CD14-positive monocyte (primary cell): Measurements from ENCODE around the gene TMEM236. TPM values are rescaled to one million over a fixed set of nuclear protein-coding genes. Genes with fewer than 3 reads are reported as not detected.

Source experiments
- DNase-seq, 3 donors: peaks; one replicate each; pipeline ENCODE4 v3.0.0-alpha.2; 2011 to 2022
- H2AFZ ChIP-seq: 2 replicates; pipeline ENCODE4 v1.6.0; 2012; ENCODE audit warnings: mild to moderate bottlenecking, low read depth, low read length, inconsistent platforms; ENCODE audit not compliant: insufficient read depth, poor library complexity, severe bottlenecking
- H3K27ac ChIP-seq, 2 donors: 1 replicate in 1 of 2; 2 replicates in 1 of 2; pipeline ENCODE4 v1.5.1; 2012 to 2013; ENCODE audit warnings: low read length in 2 of 2, control low read depth in 1 of 2, inconsistent platforms in 1 of 2, low read depth in 1 of 2, mild to moderate bottlenecking in 1 of 2
- H3K27me3 ChIP-seq, 2 donors: one replicate each; pipeline versions ENCODE4 v1.6.0 to v1.6.1; 2011 to 2013; ENCODE audit warnings: low read length in 2 of 2; ENCODE audit not compliant: control insufficient read depth in 2 of 2, insufficient read depth in 2 of 2
- H3K36me3 ChIP-seq, 2 donors: replicated peaks in 1 of 2; 1 replicate in 1 of 2; 2 replicates in 1 of 2; pipeline versions ENCODE4 v1.5.1 to v1.6.1; 2012 to 2013; ENCODE audit warnings: low read length in 2 of 2, control low read depth in 1 of 2, inconsistent platforms in 1 of 2, mild to moderate bottlenecking in 1 of 2; ENCODE audit not compliant: insufficient read depth in 2 of 2, control insufficient read depth in 1 of 2
- H3K4me1 ChIP-seq, 2 donors: 1 replicate in 1 of 2; 2 replicates in 1 of 2; pipeline versions ENCODE4 v1.5.1 to v1.6.1; 2012 to 2013; ENCODE audit warnings: low read length in 2 of 2, control low read depth in 1 of 2, inconsistent platforms in 1 of 2, mild to moderate bottlenecking in 1 of 2, moderate library complexity in 1 of 2; ENCODE audit not compliant: insufficient read depth in 2 of 2, control insufficient read depth in 1 of 2
- H3K4me2 ChIP-seq: replicated peaks from 2 replicates; pipeline ENCODE3; 2012; ENCODE audit warnings: low read length, moderate library complexity, mild to moderate bottlenecking; ENCODE audit not compliant: poor library complexity, severe bottlenecking; ENCODE audit errors: extremely low read depth
- H3K4me3 ChIP-seq, 3 experiments: fragments of 200-600 bp in 1 of 3; sonication (generic) in 1 of 3; replicated peaks in 1 of 3; 1 replicate in 2 of 3; 2 replicates in 1 of 3; pipeline ENCODE4 v1.5.1; 2011 to 2013; ENCODE audit warnings: low read length in 3 of 3, mild to moderate bottlenecking in 3 of 3, control low read depth in 2 of 3, low read depth in 2 of 3, inconsistent platforms in 1 of 3, moderate library complexity in 1 of 3
- H3K79me2 ChIP-seq: 2 replicates; pipeline ENCODE4 v1.6.0; 2012; ENCODE audit warnings: mild to moderate bottlenecking, control low read depth, inconsistent platforms, low read length, moderate library complexity; ENCODE audit not compliant: insufficient read depth
- H3K9ac ChIP-seq: 2 replicates; pipeline ENCODE4 v1.6.0; 2017; ENCODE audit warnings: low read length, mild to moderate bottlenecking; ENCODE audit not compliant: insufficient read depth, poor library complexity, severe bottlenecking
- H3K9me3 ChIP-seq, 2 donors: replicated peaks in 1 of 2; 1 replicate in 1 of 2; 2 replicates in 1 of 2; pipeline versions ENCODE4 v1.5.1 to v1.6.1; 2012 to 2013; ENCODE audit warnings: low read length in 2 of 2, control low read depth in 1 of 2; ENCODE audit not compliant: control insufficient read depth in 1 of 2, insufficient read depth in 1 of 2
- H4K20me1 ChIP-seq: 2 replicates; pipeline ENCODE4 v1.6.0; 2012; ENCODE audit warnings: mild to moderate bottlenecking, low read length, control low read depth, moderate library complexity; ENCODE audit not compliant: insufficient read depth
- H3K27ac Mint-ChIP-seq, 7 donors: one replicate each; pipeline ENCODE4 v1.8.0; 2020; ENCODE audit warnings: mild to moderate bottlenecking in 7 of 7, mixed read lengths in 7 of 7, moderate library complexity in 6 of 7, inconsistent platforms in 2 of 7
- H3K27me3 Mint-ChIP-seq, 3 donors: one replicate each; pipeline ENCODE4 v1.8.0; 2021 to 2022; ENCODE audit warnings: low read depth in 3 of 3, mild to moderate bottlenecking in 3 of 3, mixed read lengths in 3 of 3, moderate library complexity in 3 of 3, inconsistent platforms in 1 of 3
- H3K36me3 Mint-ChIP-seq, 2 donors: one replicate each; pipeline ENCODE4 v1.8.0; 2020; ENCODE audit warnings: mixed read lengths in 2 of 2, inconsistent platforms in 1 of 2, mild to moderate bottlenecking in 1 of 2
- H3K4me1 Mint-ChIP-seq: one replicate; pipeline ENCODE4 v1.8.0; 2020; ENCODE audit warnings: mild to moderate bottlenecking, mixed read lengths
- H3K4me3 Mint-ChIP-seq, 2 donors: one replicate each; pipeline ENCODE4 v1.8.0; 2020; ENCODE audit warnings: mild to moderate bottlenecking in 2 of 2, mixed read lengths in 2 of 2, moderate library complexity in 1 of 2
- H3K9me3 Mint-ChIP-seq, 7 donors: one replicate each; pipeline ENCODE4 v1.8.0; 2020 to 2022; ENCODE audit warnings: mixed read lengths in 7 of 7, mild to moderate bottlenecking in 6 of 7, moderate library complexity in 6 of 7, inconsistent platforms in 2 of 7
- WGBS: methylation state at CpG from one replicate; pipeline ENCODE4 v1.1.5; 2013; ENCODE audit warnings: missing lambda C conversion rate; ENCODE audit not compliant: insufficient coverage; 5-methylcytosine and 5-hydroxymethylcytosine counted together
- intact Hi-C, 2 donors: fragments of 100-400 bp; cut with micrococcal nuclease; formaldehyde crosslinking; loops; one replicate each; pipeline versions ENCODE4 v1.15.0 to v1.15.1; 2023
- polyA plus RNA-seq, 3 donors: library from polyadenylated mRNA; depleted of rRNA in 1 of 3; unstranded in 2 of 3; stranded (reverse) in 1 of 3; fragments of 300-500 nt in 2 of 3; fragments of >200 nt in 1 of 3; fragmentation: Illumina TruSeq in 2 of 3; gene quantifications; 1 replicate in 2 of 3; 2 replicates in 1 of 3; pipeline ENCODE4 v1.2.3, GENCODE V29; 2012 to 2021
- TF ChIP-seq, protein P1 (sequence below): fragments of 200-600 bp; IDR thresholded peaks from one replicate; pipeline ENCODE4 v1.8.0; 2022; ENCODE audit warnings: antibody characterized with exemption, mild to moderate bottlenecking

TMEM236 gene
- polyA plus RNA-seq, 3 donors = 0.08 TPM; not detected in 2

DNA sequence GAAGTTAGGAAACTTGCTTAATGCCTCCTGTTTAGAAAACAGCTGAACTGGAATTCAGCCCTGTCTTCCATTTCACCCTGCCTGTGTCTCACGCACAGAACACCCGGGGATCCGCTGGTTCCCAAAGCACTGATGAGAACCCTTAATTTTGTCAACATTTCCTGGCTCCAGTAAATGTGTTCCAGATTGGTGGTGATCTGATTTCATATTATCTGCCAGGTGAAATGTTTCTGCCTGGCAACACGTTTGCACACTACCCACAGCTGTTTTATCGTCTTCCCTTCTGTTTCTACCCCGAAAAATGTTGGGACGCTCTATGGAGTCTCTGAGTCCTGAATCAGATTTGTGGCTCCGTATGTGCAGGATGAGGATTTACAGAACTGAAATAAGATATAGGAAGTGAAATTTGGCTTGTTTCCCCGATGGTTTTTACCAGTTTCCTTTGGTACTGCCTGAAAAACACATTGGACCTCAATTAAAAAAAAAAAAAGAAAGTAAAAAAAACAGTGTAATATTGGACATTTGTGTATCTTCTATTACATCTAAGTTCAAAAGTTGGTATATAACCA, 86.2 kb downstream of the TMEM236 start:
- peaks cover 0 to 1% (median 0%) of the 10 kb centered on the region in 7 donors for H3K9me3 Mint-ChIP-seq

DNA sequence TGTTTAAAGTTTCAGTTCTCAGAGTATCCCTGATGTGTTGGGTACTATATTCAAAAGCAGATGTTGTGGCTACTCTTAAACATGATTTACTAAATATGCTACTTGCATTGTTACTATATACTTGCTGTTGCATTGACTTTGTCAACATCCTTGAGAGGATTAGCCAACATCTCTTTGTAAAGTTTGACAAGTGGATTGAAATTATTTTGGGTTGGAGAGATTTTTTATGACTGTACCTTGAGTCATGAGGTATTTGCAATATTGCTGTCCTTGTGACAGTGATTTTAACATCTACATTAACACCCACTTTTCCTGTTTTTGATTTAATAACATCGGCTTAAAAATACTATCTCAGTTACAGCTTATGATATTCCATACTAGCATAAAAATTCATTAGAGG, 89.0 kb downstream of the TMEM236 start:
- Histone ChIP-seq H3K79me2 (no peaks in the 10 kb centered on the region), H3K27ac (peak overlapping the region in 1 of 2 donors; percentile 26), H3K9me3 (no peaks in the 10 kb centered on the region), H2AFZ (no peak overlapping the region), H3K4me2 (no peak overlapping the region), H3K4me3 (no peak overlapping the region), H3K36me3 (no peaks in the 10 kb centered on the region), H3K4me1 (peaks cover 44 to 70% of the 10 kb centered on the region in 2 donors), H3K27me3 (no peaks in the 10 kb centered on the region), H4K20me1 (no peaks in the 10 kb centered on the region), H3K9ac (no peak overlapping the region)
- no peak overlapping the region for H3K4me3 Mint-ChIP-seq
- no peaks in the 10 kb centered on the region for H3K27me3 Mint-ChIP-seq
- intact Hi-C loops = no loop called here
- no peaks in the 10 kb centered on the region for H3K36me3 Mint-ChIP-seq
- TF ChIP-seq, protein P1, sequence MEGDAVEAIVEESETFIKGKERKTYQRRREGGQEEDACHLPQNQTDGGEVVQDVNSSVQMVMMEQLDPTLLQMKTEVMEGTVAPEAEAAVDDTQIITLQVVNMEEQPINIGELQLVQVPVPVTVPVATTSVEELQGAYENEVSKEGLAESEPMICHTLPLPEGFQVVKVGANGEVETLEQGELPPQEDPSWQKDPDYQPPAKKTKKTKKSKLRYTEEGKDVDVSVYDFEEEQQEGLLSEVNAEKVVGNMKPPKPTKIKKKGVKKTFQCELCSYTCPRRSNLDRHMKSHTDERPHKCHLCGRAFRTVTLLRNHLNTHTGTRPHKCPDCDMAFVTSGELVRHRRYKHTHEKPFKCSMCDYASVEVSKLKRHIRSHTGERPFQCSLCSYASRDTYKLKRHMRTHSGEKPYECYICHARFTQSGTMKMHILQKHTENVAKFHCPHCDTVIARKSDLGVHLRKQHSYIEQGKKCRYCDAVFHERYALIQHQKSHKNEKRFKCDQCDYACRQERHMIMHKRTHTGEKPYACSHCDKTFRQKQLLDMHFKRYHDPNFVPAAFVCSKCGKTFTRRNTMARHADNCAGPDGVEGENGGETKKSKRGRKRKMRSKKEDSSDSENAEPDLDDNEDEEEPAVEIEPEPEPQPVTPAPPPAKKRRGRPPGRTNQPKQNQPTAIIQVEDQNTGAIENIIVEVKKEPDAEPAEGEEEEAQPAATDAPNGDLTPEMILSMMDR = no peak
- WGBS = no CpG with 5 or more reads among the region's 1 CpG
- H3K9me3 Mint-ChIP-seq = peaks cover 0 to 1% (median 0%) of the 10 kb centered on the region in 7 donors
- peak; percentile 51 to 73 (median 63) for DNase-seq
- H3K4me1 Mint-ChIP-seq = peaks cover 50% of the 10 kb centered on the region
- peak overlapping the region; percentile 12 to 88 (median 69) for H3K27ac Mint-ChIP-seq

More for the DNA sequence above, 86.2 kb downstream of the TMEM236 start:
- H3K27ac Mint-ChIP-seq = peak overlapping the region; percentile 78 to 92 (median 86)
- Histone ChIP-seq H3K27me3 (peaks cover 0 to 3% of the 10 kb centered on the region in 2 donors), H3K9me3 (no peaks in the 10 kb centered on the region), H3K27ac (peak overlapping the region; percentile 31 to 43), H3K79me2 (no peaks in the 10 kb centered on the region), H4K20me1 (no peaks in the 10 kb centered on the region), H3K36me3 (no peaks in the 10 kb centered on the region), H3K4me3 (peak overlapping the region in 2 of 3 experiments; percentile 32 to 62), H3K9ac (no peak overlapping the region), H3K4me2 (peak overlapping the region; percentile 70), H3K4me1 (peaks cover 45 to 72% of the 10 kb centered on the region in 2 donors), H2AFZ (no peak overlapping the region)
- peak; percentile 49 to 82 (median 64) for DNase-seq
- no CpG with 5 or more reads among the region's 9 CpGs for WGBS
- no peaks in the 10 kb centered on the region for H3K36me3 Mint-ChIP-seq
- H3K4me1 Mint-ChIP-seq = peaks cover 59% of the 10 kb centered on the region
- intact Hi-C loops = loop anchor here in 1 of 2 donors (10.0 kb wide), 1 partner anchor 53 kb away; no protein-coding TSS in a partner anchor
- peak overlapping the region; percentile 53 to 87 for H3K4me3 Mint-ChIP-seq
- TF ChIP-seq, protein P1 = no peak
- peaks cover 0 to 6% (median 3%) of the 10 kb centered on the region in 3 donors for H3K27me3 Mint-ChIP-seq
